ENCODE data around the gene EIF5B.
"Not testable (repeated sequence)": the region's sequence is repeated elsewhere in the genome, so short reads cannot be mapped to it uniquely, and the experiment has no call there.

The EIF5B gene

GRCh38 chr2:99368854-99369253 lies 31.7 kb downstream of the EIF5B start:
- DNase-seq: not testable (repeated sequence)

- DNase-seq: no peak
Measured at GRCh38 chr2:99373144-99373543, 36.0 kb downstream of the EIF5B start.

- no peak for DNase-seq
Measured at GRCh38 chr2:99374747-99375146, 37.6 kb downstream of the EIF5B start.

GRCh38 chr2:99376254-99376864 lies 39.2 kb downstream of the EIF5B start:
- DNase-seq: no peak

- no peak for DNase-seq
Measured at GRCh38 chr2:99377879-99378278, 40.7 kb downstream of the EIF5B start.

- no peak for DNase-seq
Measured at GRCh38 chr2:99380376-99381010, 43.3 kb downstream of the EIF5B start.

- no peak for DNase-seq
Measured at GRCh38 chr2:99382143-99382542, 45.0 kb downstream of the EIF5B start.

- no peak for DNase-seq
Measured at GRCh38 chr2:99386011-99386410, 48.8 kb downstream of the EIF5B start.

- no peak for DNase-seq
Measured at GRCh38 chr2:99388892-99389291, 51.7 kb downstream of the EIF5B start.

GRCh38 chr2:99389371-99389770 lies 52.2 kb downstream of the EIF5B start:
- DNase-seq: no peak

- DNase-seq: no peak
Measured at GRCh38 chr2:99389946-99390345, 52.8 kb downstream of the EIF5B start.

- no peak for DNase-seq
Measured at GRCh38 chr2:99395589-99396130, 58.5 kb downstream of the EIF5B start.

GRCh38 chr2:99397266-99397920 lies 60.2 kb downstream of the EIF5B start:
- no peak for DNase-seq

- DNase-seq: no peak
Measured at GRCh38 chr2:99398303-99398702, 61.1 kb downstream of the EIF5B start.

GRCh38 chr2:99399063-99399462 lies 61.9 kb downstream of the EIF5B start:
- no peak for DNase-seq

GRCh38 chr2:99399795-99400194 lies 62.6 kb downstream of the EIF5B start:
- DNase-seq: no peak

GRCh38 chr2:99401841-99402240 lies 64.7 kb downstream of the EIF5B start:
- no peak for DNase-seq

- DNase-seq: no peak
Measured at GRCh38 chr2:99403084-99403483, 65.9 kb downstream of the EIF5B start.

GRCh38 chr2:99403524-99403923 lies 66.3 kb downstream of the EIF5B start:
- no peak for DNase-seq

GRCh38 chr2:99404039-99404796 lies 67.0 kb downstream of the EIF5B start:
- no peak for DNase-seq

GRCh38 chr2:99404797-99405669 lies 67.8 kb downstream of the EIF5B start:
- no peak for DNase-seq

- DNase-seq: no peak
Measured at GRCh38 chr2:99406137-99406536, 68.9 kb downstream of the EIF5B start.

Measured in 8988T (cell line).